Stimulated activated CD4-positive, alpha-beta T cell treated with anti-CD3 and anti-CD28 coated beads, Interleukin-4, amount 100 ng/mL, for 24 hours (primary cell): Measurements from ENCODE around the gene ATP6V0A1.
"Not testable (repeated sequence)": the region's sequence is repeated elsewhere in the genome, so short reads cannot be mapped to it uniquely, and the experiment has no call there.

Experiments
- DNase-seq: peaks from one replicate; pipeline ENCODE4 v3.0.0-alpha.2; 2020

The ATP6V0A1 gene

DNA sequence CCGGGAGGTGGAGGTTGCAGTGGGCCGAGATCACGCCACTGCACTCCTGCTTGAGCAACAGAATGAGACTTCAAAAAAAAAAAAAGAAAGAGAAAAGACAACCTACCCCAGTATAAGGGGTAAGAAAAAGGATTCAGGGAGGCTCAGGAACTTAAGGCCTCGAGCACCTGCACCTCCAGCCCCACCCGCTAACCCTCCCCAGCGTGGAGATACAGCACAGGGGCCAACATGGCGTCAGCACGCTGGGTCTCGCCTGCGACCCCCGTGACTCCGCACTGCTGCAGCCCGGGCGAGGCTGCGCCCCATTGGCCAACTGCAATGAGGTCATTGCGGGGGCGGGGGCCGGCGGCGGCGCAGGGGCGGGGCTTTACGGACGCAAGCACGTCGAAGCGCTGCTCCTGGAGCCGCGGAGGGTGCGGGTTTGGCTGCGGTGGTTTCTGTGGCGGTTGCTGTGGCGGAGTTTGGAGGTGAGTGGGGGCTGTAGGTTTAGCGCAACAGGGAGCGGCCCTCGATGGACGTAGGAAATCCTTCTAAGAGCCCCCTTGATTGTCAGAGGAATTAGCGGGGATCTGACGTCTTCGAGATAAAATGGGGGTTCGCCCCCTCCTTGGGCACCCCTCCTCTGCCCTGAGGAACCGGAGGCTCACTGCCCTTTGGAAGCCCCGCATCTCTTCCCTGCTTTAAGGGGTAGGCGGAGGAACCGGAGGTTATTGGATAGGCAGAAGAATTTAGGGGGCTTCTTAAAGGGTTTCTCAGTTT, at the start of gene ATP6V0A1:
Gene ATP6V0A1, plus strand, starts transcription at position 382 of the 759 bp plus-strand sequence. CDS start 2,017 bp downstream, outside the sequence.
- DNase-seq, result peak; percentile 89

DNA sequence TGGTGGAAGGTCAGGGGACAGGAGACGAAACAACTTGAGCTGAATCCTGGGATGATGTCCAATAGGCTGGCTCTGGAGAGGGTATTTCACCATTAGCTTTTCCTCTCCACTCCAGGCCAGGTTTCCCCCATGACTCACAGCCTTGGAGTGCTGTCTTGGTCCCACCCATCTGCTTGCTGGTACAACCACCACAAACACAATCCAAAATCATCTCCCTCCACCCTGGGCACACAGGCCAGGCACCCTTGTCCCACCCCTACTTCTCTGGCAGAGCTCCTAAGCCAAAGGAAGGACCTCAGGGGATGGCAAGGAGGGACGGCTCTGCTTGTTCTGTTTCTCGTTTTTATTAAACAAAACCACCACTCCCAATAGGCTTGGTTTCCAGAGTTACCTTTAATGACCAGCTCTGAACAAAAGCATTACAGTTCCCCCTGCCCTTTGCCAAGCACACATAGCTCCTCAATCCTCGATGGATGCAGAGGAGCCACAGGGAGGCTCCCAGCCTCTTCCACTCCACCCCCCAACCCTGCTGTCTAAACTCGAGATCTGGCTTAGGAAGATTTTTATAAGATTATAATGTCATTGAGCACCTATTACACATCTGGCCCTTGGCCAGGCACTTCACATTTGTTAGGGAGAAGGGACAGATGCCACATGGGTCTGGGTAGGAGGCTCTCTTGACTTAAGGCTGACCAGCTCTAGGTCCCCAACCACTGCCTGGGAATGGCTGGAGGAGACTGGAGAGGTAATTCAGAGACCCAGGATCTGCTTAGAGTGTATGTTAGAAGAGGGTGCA, 49.0 kb upstream of the ATP6V0A1 start:
- DNase-seq, result no peak

DNA sequence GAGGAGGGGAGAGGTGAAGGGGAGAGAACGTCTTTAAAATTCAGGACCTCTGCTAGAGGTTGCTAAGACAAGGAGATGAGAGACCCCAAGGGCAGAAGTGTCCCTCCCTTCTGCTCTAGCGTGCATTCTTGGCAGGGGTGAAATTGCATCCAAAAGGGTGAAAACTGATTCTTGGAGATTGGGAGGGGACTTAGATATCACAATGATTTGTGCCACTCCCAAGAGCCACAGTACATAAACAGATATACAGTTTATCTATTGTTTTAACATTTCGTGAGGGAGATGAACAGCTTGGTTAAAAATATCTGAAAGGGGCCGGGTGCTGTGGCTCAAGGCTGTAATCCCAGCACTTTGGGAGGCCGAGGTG, 48.4 kb upstream of the ATP6V0A1 start:
- no peak for DNase-seq

DNA sequence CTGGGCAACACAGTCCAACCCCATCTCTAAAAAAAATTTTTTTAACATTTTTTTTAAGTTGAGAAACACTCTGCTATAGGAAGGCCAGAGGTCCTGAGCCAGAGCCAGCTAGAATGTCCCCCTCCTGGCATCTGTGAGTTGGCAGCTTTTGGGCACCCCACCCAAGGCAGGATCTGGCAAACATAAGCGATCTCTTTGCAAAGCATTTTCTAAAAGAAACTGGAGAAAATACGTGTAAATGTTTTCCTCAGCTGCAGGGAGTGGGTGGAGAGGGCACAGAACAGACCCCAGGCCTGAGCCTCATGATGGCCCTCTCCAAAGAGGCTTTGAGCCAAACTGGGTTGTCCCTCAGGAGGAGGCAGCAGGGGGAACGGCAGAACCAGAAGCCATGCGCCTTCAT, 47.3 kb upstream of the ATP6V0A1 start:
- DNase-seq, result no peak

DNA sequence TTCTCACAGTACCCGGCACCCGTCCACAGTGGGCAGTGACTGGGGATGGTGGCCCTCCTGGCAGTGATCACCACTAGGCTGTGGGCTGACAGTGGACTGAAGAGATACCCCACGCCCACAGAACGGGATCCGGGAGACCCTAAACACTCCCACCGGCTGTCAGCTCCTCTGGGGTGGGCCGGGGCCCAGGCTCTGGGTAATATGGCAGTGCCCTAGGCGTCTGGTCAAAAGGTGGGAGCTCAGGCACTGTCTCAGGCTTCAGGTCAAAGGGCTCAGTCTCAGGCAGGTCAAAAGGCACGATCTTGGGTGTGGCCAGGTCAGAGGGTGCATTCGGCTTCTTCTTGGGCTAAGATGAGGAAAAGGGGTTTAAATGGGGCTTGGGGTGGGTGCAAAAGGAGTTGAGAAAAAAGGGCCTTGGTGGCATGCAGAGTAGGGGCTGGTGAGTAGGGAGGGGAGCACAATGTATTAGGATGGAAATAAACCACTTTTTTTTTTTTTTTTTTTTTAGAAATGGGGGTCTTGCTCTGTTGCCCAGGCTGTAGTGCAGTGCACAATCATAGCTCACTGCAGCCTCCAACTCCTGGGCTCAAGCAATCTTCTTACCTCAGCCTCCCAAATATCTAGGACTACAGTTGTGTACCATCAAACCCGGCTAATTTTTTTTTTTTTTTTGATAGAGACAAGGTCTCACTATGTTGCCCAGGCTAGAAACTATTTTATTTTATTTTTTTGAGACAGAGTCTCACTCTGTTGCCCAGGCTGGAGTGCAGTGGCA, 46.6 kb upstream of the ATP6V0A1 start:
- DNase-seq, result no peak

DNA sequence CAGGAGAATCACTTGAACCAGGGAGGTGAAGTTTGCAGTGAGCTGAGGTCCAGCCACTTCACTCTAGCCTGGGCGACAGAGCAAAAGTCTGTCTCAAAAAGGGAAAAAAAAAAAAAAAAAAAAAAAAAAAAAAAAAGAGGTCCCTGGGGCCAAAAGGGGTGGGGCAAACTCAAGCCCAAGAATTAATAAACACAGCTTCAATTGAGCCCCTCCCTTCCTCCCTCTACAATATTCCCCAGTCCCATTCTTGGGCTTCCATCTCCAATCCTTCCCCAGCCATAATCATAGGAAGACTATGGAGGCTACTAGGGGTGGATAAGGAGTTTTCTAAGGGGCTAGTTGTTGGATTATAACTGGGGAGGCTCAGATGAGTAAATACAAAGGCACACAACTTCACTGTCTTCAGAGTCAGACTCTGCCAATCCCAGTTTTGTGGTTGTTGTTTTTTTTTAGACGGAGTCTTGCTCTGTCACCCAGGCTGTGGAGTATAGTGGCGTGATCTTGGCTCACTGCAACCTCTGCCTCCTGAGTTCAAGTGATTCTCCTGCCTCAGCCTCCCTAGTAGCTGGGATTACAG, 45.1 kb upstream of the ATP6V0A1 start:
- no peak for DNase-seq

DNA sequence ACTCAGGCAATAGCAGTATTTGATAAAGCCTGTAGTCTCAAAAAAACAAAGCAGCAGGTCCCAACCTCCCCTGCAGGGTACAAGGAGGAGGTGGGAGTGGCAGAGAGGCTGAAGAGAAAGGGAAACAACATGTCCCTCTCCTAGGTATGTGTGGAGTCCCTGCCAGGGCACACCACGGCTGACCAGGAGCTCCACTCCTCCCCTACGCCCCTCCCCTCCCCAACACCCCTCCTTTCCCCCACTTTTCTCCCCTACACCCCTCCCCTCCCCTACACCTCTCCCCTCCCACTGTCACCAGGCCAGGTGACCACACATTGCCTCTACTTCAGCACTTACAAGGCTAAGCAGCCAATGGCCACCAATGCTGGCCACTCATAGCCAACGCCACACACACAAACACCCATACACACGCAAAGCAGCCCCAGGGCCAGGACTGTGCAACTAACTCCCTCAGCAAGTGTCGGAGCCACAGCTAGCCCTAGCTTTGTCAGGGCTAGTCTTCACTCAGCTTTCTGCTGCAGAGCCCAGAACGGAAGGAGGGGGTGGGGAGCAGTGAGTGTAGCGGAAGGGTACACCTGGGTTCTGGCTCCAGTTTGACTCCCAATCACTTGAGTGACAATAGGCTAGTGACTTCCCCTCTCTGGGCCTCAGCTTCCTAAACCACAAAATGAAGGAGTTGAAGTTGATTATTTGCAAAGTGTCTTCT, 43.8 kb upstream of the ATP6V0A1 start:
- DNase-seq, result peak; percentile 63

DNA sequence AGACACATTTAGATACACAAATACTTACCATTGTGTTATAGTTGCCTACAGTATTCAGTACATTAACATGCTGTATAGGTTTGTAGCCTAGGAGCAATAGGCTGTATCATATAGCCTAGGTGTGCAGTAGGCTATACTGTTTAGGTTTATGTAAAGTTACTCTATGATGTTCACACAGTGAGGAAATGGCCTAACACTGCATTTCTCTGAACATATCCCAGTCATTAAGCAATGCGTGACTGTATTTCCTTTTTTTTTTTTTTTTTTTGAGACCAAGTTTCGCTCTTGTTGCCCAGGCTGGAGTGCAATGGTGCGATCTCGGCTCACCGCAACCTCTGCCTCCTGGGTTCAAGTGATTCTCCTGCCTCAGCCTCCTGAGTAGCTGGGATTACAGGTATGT, 40.7 kb upstream of the ATP6V0A1 start:
- DNase-seq, result not testable (repeated sequence)

DNA sequence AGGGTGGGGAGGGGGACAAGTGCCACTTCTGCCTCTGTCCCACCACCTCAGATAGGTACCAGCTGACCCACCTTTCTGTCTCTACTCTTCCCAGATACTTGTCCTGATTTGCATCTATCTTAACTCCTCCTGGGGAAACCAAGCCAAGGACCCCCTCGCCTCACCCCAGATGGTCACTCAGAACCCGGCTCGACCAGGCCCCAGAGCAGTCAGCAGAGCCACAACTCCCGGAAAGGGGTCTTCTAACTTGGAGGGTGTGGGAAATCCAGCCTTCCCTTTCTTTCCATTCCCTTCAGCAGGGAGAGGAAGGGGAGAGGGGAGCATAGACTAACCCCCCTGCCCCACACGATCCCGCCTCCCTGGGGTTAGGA, 37.6 kb upstream of the ATP6V0A1 start:
- DNase-seq, result no peak

DNA sequence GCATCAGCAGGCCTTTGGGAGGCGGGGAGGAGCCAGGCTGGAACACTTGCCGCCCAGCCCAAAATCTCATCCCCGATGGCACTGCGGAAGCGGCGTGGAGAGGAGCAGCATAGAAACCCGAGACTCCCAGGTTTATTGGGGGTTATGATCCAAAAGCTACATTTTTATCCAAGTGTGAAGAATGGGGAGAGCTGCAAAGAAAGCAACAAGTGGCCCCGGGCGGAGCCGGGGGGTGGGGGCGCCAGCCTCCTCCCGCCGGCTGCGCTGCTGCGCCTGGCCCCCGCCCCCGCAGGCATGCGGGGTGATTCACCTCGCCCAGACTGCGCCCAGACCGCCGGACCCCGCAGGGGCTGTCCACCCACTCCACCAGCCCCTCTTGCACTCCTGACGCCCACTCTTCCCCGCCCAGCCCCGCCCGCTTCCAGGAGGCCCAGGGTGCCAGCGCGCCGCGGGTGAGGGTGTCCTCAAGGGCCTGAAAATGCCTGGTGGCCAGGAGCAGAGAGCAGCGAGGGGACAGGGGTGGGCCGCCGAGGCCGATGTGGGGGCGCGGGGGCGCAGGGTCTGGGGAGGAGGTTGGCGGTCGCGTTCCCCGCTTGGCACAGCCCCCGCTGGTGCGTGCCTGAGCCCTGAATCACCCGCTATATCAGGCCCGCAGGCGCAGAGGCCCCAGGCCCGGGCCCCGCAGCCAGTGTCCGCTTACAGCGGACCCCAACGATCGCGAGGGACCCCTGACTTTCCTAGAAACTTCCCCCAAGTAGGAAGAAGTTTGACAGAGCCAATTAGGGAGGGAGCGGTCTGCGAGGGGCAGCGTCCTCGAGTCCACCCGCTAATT, 37.0 kb upstream of the ATP6V0A1 start:
- DNase-seq, result no peak

DNA sequence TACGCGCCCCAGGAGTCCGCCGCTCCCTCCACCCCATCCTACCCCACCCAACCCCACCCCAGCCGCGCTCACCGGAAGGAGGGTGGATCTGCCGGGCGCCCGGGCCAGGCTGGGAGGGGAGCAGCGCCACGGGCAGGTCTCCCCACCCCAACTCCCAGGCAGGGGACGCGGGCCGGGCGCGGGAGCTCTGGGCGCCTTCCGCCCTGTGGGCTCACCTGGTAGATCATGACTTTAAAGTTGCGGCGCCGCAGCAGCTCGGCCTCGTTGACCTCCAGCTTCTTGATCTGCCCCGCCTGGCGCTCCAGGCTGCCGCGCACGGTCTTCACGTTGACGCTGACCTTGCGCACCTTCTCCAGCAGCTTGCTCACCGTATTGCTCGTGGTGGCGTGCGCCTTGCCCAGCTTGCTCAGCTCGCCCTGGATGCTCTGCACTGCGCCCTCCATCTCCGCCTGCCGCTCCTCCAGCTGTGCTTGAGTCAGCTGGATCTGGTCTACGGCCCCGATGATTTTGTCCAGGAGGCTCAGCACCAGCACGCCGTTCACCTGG, 36.2 kb upstream of the ATP6V0A1 start:
- DNase-seq, result no peak

DNA sequence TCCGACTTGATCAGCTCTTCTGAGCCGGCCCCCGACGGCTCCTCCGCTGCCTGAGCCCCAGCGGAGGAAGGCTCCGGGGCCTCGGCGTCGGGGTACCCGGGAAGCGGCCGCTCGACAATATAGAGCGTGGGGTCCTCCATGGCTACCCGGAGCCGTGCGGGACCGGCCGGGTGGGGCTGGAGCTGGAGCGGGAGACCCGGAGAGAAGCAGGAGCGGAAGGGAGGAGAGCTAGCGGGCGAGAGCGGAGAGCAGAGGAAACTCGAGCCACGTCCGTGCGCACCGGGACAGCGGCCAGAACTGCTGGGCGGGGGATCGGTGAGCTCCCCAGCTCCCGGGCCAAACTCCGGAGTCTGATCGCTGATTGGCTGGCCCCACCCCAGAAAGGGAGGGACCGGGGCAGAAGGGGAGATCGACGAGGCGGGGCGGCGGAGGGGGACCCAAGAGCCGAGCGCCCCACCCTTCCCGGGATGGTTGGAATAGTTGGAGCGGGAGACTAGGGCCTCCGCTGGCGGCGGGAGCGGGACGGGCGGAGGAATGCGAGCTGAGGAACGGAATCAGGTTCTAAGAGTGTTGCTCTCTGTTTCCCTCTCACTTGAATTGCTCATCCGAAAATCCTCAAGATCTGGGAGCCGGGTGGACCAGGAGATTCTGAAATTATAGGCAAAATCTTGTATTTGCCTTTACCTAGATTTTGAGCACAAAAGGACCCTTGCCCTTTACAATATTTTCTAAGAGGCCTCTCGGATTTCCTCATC, 35.5 kb upstream of the ATP6V0A1 start, which contains the start of gene CAVIN1:
Gene CAVIN1, minus strand, starts transcription at position 299 of the 755 bp plus-strand sequence. Its CDS starts 159 bp downstream, at position 140.
- DNase-seq, result no peak

DNA sequence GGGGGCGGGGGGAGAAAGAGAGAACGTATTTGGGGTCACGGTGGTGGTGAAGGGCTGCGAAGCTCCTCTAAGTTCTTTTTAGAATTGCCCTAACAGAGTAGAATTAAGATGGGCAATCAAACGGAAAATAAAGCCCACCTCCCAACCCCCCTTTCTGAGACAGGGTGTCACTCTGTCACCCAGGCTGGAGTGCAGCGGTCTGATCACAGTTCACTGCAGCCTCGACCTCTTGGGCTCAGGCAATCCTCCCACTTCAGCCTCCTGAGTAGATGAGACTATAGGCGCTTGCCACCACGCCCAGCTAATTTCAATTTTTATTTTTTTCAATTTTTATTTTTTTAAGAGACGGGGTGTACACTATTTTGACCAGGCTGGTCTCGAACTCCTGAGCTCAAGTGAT, 34.9 kb upstream of the ATP6V0A1 start:
- DNase-seq, result no peak

DNA sequence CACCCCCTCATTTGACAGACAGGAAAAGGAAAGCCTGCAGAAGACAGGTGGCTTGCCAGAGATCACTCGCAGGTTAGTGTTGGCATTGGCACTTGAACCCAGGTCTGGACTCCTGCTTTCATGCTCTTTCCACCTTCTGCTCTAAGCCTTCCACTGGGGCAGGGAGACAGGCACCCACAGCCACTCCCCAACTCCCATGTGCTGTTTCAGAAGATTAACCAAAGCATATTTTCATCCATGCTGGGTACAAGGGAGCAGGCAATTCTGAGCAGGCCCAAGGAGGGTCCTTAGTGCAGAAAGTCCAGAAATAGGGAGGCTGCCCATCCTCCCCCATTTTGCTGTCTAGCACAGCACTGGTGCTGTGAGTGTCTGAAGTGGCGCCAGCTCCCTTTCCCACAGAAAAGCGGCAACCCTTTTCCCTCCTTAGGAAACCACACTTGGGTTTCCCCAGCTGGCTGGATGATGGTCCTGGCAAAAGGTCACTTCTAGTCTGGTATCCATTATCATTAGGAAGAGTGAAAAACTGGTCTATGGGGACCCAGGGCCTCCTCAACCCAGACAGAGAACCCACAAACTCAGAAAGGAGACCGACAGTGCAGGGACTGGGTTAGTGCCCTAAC, 33.6 kb upstream of the ATP6V0A1 start:
- no peak for DNase-seq

DNA sequence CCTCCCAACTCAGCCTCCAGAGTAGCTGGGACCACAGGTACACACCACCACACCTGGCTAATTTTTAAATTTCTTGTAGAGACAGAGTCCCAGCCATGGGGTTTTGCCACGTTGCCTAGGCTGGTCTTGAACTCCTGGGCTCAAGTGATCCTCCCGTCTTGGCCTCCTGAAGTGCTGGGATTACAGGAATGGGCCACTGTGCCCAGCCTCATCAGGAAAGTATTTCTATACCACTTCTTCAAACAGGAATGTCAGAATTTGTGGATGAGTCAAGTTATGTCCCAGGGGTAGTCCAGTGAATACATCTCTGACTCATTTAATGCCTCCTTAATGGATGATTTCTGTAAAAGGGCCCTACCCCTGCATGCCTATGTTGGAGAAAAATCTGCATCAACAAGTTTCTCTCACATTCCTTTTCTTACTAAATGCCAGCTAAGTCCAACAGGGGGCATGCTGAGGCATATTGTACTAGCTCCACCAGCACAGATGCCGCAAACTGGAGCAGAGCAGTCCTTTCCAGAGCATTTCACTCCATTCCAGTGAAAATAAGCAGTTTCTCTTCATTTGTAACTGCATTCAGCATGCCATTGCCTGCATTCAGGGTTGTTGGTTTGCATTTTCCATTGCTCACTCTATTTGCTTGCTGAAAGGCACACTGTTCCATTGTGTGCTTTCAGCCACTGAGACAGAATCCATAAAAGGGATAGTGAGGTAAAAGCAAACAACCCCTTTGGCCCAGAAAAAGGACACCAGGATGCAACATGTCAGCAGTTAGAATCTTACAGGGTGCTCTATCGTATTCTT, 30.3 kb upstream of the ATP6V0A1 start:
- peak; percentile 44 for DNase-seq

DNA sequence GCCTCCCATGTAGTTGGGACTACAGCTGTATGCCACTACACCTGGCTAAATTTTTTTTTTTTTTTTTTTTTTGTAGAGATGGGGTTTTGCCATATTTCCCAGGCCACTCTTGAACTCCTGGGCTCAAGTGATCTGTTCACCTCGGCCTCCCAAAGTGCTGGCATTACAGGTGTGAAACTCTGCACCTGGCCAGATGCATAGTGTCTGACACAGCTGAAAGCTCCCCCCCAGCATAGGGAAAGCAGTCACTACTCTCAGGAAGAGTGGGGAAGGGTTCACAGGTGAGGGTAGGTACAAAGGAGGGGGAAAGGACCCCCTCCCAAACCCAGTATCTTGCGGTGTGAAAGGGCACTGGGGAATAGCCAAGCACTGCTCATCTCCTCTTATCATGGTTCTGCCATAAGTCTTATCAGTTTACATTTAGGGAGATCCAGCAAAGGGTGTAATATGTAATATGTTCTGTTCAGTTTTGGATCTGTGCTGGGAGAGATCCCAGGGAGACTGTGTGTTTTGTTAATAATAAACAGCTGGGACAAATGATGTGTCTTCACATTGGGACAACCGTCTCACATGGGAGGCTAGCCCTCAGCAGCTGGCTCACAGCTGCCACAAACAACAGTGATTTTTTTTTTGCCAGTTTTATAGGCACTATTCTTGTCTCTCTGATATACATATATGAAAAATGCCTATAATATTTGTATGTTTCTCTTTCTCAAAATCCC, 28.8 kb upstream of the ATP6V0A1 start:
- no peak for DNase-seq

DNA sequence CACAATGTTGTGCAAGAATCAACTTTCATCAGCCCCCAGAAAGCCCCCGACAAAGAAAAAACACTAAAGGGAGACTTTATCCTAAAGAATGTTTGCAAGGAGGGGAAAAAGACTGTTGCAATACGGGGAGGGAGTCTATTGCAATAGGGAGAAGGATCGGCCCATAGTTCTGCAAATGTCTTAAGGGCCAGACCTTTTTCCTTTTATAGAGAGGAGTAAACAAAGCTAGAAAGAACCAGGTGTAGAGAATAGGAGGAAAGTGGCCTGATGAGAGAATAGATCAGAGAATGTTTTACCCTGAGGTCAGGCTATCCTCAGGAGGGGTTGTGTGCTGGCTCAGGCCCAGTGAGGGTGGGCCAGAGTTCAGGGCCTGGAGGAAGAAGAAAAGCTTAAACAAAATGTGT, 26.9 kb upstream of the ATP6V0A1 start:
- DNase-seq, result no peak

DNA sequence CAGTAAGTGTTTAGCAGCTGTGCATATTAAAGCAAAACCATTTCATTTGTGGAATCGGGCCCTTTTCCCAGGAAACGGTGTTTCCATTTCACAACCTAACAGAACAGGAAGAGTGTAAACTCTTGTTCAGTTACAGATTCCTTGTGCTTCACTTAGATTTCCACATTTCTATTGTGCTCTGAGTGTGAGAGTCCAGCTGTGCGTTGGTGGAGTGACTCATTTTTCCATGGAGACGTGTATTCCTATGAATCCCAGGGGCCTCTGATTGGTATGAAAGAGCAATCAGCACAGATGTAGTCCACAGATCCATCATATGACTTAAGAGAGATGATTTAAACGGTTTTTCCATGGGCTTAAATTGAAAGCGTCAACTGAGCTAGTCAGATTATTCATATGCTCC, 22.3 kb upstream of the ATP6V0A1 start:
- DNase-seq, result no peak
